Loucy (cell line): ENCODE measurements around the gene SLC25A33.

Experiments used
- EZH2phosphoT487 ChIP-seq: fragments of 200-600 bp; IDR thresholded peaks from 2 replicates; pipeline ENCODE4 v1.6.1; 2018; ENCODE audit warnings: antibody characterized with exemption, mild to moderate bottlenecking, moderate library complexity, borderline replicate concordance
- TF ChIP-seq, protein P1 (sequence below): fragments of 200-600 bp; sonication (generic); conservative IDR thresholded peaks from 2 replicates; pipeline ENCODE4 v1.5.1; 2014; ENCODE audit warnings: mild to moderate bottlenecking, antibody characterized with exemption, low read length

DNA sequence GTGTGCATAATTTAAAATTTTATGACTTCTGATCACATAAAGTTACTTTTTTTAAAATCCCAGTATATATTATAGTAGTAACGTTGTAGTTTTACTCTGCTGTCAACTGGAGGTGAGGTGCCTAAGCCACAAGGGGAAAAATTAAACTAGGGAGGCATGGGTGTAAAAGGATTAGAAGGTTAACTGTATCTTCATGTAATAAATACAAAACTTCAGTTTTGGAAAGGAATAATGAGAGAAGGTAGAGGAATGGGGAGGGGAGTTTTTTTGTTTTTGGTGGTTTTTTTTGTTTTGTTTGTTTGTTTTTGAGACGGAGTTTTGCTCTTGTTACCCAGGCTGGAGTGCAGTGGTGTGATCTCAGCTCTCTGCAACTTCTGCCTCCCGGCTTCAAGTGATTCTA lies 5.7 kb downstream of the SLC25A33 start:
- TF ChIP-seq, protein P1, sequence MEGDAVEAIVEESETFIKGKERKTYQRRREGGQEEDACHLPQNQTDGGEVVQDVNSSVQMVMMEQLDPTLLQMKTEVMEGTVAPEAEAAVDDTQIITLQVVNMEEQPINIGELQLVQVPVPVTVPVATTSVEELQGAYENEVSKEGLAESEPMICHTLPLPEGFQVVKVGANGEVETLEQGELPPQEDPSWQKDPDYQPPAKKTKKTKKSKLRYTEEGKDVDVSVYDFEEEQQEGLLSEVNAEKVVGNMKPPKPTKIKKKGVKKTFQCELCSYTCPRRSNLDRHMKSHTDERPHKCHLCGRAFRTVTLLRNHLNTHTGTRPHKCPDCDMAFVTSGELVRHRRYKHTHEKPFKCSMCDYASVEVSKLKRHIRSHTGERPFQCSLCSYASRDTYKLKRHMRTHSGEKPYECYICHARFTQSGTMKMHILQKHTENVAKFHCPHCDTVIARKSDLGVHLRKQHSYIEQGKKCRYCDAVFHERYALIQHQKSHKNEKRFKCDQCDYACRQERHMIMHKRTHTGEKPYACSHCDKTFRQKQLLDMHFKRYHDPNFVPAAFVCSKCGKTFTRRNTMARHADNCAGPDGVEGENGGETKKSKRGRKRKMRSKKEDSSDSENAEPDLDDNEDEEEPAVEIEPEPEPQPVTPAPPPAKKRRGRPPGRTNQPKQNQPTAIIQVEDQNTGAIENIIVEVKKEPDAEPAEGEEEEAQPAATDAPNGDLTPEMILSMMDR: no peak
- no peak for TF ChIP-seq EZH2phosphoT487
